GM08714 (cell line): ENCODE measurements around the gene EPS8L3.
"Not testable (repeated sequence)": the region's sequence is repeated elsewhere in the genome, so short reads cannot be mapped to it uniquely, and the experiment has no call there.

Experiments
- H3K4me3 ChIP-seq: fragments of 200-500 bp; sonication (Bioruptor generic); 2 replicates; pipeline ENCODE4 v1.5.1; 2014; ENCODE audit warnings: mild to moderate bottlenecking, low read length, inconsistent platforms
- ZNF274 ChIP-seq: IDR thresholded peaks from 2 replicates; pipeline ENCODE4 v1.6.1; 2012; ENCODE audit warnings: mild to moderate bottlenecking, low read depth, low read length

The EPS8L3 gene

GRCh38 chr1:109801791-109802135, 38.0 kb upstream of the EPS8L3 start:
- TF ChIP-seq ZNF274, result no peak
- H3K4me3 ChIP-seq, result no peak overlapping the region

- H3K4me3 ChIP-seq, result no peak overlapping the region
- no peak for TF ChIP-seq ZNF274
These were observed 36.6 kb upstream of the EPS8L3 start for GRCh38 chr1:109800291-109800690.

- H3K4me3 ChIP-seq, result no peak overlapping the region
- no peak for TF ChIP-seq ZNF274
These were observed 35.7 kb upstream of the EPS8L3 start for GRCh38 chr1:109799445-109799844.

- not testable (repeated sequence) for H3K4me3 ChIP-seq
These were observed 33.5 kb upstream of the EPS8L3 start for GRCh38 chr1:109797303-109797595.

- H3K4me3 ChIP-seq, result no peak overlapping the region
- no peak for TF ChIP-seq ZNF274
These were observed 33.0 kb upstream of the EPS8L3 start for GRCh38 chr1:109796484-109797302.

- TF ChIP-seq ZNF274, result no peak
- no peak overlapping the region for H3K4me3 ChIP-seq
These were observed 30.8 kb upstream of the EPS8L3 start for GRCh38 chr1:109794319-109795132.

GRCh38 chr1:109793486-109794318, 30.0 kb upstream of the EPS8L3 start:
- TF ChIP-seq ZNF274, result no peak
- no peak overlapping the region for H3K4me3 ChIP-seq

- no peak overlapping the region for H3K4me3 ChIP-seq
- no peak for TF ChIP-seq ZNF274
These were observed 29.4 kb upstream of the EPS8L3 start for GRCh38 chr1:109793089-109793485.

- no peak for TF ChIP-seq ZNF274
- no peak overlapping the region for H3K4me3 ChIP-seq
These were observed 28.5 kb upstream of the EPS8L3 start for GRCh38 chr1:109792056-109792831.

- no peak for TF ChIP-seq ZNF274
- H3K4me3 ChIP-seq, result no peak overlapping the region
These were observed 27.8 kb upstream of the EPS8L3 start for GRCh38 chr1:109791495-109792043.

- H3K4me3 ChIP-seq, result no peak overlapping the region
- TF ChIP-seq ZNF274, result no peak
These were observed 27.2 kb upstream of the EPS8L3 start for GRCh38 chr1:109790735-109791494.

- H3K4me3 ChIP-seq, result no peak overlapping the region
- TF ChIP-seq ZNF274, result no peak
These were observed 26.6 kb upstream of the EPS8L3 start for GRCh38 chr1:109790329-109790728.
